NOMO-1 treated with dmso at 0.1 percent for 144 hours (cell line): ENCODE data around the gene ZIC5.
"Not testable (repeated sequence)": the region's sequence is repeated elsewhere in the genome, so short reads cannot be mapped to it uniquely, and the experiment has no call there.

Experiments used
- DNase-seq: peaks from one replicate; lab custom pipeline; 2025; ENCODE audit not compliant: unreplicated experiment; lab: John Stamatoyannopoulos, UW

ZIC5 gene

DNA sequence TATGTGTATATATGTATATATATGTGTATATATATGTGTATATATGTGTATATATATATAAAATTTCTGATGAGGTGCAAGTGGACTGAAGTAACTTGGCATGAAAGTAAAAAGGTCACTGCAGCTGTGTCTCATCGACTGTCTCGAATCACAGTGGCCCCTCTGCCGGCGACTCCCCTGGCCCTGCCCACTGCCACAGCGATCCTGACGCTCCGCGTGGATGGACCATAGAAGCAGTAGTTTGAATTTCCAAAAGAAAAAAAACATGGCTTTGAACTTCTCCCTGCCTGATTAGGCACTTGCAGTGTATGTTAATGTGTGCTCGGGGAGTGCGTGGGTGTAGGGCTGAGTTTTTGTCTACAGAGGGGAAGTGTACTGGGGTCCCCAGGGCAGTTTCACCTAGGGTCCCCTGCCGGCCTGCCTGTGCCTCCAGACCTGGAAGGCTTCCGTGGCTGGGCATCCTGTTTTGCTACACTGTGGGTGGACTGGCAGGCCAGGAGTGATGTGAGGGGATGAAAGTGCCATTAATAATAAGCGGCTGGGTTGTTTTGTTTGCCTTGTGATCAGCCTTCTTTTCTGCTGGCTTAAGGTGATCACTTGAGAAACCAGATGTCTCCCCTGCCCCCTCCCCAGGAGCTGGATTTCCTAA, 10.8 kb downstream of the ZIC5 start:
- no peak for DNase-seq

DNA sequence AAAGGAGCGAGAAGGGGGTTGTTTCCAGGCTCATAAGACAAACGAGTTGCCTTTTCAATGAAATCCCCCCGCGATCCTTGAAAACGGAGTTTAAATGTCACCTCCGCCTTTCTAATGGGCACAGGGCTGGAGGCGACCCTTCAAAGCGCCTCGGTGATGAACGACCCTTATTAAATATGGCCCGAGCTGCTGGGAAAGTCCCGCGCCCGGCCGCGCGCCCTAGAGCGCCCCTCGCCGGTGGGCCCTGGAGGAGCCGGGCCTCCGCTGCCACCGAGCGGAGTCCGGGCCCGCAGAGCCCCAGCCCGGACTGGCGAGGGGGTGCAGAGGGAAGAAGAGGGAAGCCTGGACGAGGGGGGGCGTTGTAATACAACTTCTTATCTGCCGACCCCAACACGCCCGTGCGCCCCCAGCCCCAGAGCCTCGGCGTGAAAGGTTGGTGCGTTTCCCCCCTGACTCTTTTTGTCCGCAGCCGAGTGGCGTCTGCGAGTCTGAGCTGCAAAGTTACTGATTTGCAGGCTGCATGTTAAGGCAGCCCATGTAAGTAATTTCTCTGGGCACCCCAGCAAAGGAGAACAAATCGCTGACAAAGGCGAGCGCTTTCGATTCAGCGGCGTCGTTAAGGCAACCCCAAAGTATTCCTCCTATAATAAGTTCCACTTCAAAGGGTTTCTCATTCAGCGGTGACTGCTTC, 11.9 kb downstream of the ZIC5 start:
- no peak for DNase-seq

DNA sequence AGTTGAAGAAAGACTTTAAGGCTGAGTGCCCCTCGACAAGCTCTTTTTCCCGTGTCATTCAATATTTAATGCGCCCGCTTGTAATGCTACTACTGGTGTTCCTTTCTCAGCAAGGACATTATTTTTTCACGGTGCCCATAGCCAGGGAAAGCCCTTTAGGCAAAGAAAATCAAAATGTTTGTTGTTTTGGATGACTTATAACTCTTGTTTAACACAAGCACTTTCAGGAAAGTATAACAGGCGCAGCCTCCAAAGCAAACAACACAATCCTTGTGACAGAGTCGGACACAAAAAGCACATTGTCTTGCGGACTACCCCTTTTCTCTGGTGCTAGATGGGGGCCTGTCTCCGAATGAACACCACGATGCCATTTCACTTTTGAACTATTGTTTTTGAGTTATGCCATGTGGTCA, 12.4 kb downstream of the ZIC5 start:
- DNase-seq = no peak

DNA sequence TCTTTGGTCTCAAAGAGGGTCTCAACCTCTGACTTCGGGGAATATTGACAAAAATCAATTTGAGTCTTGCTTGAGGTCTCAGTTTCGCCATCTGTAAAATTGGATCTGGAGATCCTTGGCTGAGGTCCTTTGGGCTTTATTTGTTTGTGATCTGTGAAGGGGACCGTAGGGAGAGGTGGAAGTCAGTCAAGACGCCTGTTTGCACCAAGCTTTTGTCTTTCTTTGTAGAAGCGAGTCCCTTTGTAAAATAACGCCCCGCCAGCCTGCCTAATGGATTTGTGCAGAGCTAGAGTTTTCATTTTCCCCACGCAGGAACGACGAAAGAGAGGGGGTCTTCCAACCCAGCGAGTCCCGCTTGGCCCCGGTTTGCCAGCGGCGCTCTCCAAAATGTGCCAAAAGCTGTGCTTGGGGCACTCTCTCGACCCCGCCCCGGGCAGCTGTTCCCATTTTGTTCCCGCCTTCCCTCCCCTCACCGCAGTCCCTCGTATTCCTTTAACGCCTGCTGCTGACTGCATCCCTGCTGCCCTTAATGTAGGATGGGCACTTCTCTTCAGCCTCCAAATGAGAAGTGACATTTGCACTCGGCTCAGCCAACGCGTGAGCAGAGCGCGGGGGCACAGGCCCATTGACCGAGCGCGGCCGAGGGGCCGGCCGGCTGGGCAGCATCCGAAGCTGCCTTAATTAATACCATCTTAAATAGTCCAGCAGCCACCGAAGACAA, 13.0 kb downstream of the ZIC5 start:
- no peak for DNase-seq

DNA sequence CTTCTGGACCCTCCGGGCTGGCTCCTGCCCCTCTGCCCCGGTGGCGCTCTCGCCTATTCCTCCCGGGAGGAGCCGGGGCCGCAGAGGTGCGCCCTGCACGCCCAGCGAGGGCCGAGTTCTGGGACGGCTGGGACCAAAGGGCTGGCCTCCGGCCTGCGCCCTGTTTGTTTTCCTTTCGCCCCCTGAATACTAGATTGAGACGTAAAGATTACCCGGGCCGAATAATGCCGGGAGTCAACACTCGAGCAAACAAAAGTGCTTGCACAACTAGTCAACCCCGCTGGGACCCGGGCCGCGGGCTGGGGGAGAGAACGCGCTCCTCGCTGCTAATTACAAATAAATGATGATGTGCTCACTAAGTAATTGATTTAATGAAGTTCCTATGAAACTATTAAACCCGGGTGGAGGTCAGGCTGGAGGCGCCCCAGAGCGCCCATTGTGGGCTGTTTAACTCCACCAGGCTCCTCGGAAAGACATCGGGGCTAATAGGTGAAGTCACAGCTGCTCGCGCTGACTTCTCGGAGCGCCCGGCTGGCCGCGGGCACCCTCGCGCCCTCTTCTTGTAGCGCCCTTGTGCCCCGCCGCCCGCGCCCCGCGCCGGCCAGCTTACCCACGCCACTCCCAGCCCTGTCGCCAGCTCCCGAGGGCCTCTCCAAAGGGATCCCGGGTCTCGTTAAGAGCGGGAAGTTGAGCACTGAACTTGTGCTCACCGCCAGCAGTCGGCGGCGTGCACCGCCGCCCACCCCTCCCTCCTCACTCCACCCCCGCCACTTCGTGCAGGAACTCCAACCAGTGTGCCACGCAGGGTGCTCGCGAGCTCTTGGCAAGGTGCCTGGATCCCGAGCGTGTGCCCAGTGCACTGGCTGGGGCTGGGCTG, 14.9 kb downstream of the ZIC5 start:
- no peak for DNase-seq

DNA sequence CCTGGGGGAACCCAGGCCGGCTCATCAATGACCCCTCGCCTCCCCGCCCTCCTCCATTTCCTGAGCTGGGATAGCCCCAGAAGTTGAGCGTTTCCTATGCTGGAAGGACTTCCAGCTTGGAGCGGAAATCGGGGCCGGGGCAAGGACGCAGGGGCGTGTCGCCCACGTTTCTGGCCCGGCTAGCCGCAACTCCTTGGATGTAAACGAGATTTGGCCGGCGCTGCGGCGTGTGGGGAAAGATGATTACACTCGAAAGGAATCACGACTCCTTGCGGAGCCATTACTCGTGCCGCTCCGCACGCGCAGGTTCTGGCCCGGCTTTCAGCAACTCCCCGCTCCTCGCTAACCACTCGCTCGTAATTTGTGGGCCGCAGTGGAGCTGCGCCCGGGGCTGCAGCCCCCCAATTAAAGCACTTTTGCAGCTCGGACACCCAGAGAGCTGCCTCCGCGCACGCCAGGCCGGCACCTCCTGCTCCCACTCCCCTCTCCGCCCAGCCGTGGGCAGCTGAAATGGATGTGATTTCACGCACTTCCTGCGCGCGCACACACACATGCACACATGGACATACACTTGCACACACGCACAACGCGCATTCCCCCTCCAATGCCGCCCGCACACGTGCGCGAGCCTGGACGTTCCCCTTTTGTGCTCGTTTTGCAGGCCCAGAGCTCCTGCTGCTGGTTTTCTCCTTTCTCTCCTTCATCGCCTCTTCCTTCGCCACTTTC, 15.7 kb downstream of the ZIC5 start:
- DNase-seq = no peak

DNA sequence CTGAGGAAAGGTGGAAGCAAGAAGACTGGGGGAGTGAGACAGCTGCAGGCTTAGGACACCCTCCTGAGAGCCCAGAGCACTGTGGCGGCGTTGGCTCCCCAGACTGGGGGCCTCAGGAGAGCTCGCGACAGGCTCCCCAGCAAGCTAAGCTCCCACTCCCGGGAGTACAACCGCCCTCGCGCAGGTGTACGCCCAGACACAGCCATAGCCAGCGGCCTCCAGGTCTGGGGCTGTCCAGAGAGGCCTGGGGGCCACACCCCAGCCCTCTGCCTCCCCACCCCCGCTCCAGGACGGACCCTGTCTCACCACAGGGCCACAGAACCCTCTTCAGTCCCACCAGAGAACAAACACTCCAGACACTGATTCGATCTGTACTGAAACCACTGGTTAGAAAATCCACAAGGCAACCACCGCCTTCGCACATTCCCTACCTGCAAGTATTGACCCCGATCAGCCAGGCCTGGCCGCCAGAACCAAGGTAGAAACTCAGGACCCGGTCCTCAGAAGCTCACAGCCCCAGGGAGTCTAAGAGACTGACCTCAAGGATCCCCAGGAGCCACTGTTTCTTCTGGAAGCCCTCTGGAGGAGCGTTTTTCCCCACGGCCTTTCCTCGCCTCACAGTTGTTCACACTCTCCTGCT, 16.3 kb downstream of the ZIC5 start:
- no peak for DNase-seq

DNA sequence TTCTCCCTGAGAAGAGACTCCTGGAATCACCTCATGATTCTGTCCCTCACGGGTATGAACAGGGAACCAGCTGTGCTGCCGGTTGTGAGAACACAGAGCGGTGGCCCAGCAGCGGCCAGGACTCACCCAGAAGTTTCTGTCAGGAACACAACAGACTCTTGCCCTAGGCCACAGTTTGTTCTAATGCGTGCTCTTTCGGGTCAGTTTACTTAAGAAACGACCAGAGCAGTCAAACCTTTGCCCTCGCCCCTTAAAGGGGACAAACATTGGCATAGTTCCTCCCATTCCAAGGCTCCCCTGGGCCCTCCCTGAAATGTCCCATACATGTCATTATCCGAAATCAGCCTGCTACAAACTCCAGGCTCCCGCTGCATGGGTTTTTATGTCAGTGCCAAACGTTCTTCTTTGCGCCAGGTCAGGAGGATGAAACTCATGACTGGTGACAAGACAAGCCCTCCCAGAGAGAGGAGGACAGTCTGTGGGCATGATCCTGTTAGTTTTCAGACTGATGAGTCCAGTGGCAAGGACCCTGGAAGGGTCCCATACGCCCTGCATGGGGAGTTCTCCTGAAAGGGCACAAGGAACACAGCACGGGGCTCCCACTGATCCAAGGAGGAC, 18.3 kb downstream of the ZIC5 start:
- no peak for DNase-seq

DNA sequence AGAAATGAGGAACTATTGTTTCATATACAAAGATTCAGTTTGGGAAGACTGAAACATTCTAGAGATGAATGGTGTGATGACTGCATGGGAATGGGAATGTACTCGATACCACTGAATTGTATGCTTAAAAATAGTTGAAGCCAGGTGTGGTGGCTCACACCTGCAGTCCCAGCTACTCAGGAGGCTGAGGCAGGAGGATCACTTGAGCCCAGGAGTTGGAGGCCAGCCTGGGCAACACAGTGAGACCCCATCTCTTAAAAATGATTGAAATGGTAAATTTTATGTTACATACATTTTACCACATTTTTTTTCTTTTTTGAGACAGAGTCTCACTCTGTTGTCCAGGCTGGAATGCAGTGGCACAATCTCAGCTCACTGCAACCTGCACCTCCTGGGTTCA, 19.9 kb downstream of the ZIC5 start:
- DNase-seq = not testable (repeated sequence)

DNA sequence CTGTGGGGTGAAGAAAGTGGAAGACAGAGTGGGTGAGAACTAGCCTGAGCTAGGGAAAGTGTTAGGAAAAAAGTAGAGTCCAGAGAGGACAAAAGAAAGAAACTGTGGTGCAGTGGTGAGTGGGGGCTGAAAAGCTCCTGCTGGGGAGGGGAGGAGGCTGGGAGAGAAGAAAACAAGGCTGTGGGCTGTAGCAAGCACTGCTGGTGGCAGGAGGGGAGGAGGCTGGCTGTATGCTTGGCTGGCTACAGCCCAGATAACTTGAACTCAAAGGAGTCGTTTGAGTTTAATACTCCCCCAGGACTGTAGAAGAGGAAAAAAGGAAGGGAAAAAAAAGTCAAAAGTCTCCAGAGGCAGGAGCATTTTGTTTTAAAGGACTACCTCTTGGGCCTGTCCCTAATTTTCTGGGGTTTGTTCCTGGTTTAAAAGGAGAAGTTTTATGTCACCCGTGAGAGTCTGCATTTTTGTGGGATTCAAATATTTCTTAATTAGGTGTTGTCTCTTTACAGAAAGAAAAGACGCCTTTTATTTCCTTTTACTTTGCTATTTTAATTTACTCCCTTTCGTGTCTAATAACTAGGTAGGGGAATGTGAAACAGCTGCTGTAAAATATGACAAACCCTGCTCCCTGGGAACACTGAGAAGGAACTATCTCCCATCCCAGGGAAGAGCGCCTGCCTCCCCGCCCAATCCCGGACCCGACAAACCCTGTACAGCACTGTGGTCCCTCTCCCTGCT, 21.7 kb downstream of the ZIC5 start:
- no peak for DNase-seq

DNA sequence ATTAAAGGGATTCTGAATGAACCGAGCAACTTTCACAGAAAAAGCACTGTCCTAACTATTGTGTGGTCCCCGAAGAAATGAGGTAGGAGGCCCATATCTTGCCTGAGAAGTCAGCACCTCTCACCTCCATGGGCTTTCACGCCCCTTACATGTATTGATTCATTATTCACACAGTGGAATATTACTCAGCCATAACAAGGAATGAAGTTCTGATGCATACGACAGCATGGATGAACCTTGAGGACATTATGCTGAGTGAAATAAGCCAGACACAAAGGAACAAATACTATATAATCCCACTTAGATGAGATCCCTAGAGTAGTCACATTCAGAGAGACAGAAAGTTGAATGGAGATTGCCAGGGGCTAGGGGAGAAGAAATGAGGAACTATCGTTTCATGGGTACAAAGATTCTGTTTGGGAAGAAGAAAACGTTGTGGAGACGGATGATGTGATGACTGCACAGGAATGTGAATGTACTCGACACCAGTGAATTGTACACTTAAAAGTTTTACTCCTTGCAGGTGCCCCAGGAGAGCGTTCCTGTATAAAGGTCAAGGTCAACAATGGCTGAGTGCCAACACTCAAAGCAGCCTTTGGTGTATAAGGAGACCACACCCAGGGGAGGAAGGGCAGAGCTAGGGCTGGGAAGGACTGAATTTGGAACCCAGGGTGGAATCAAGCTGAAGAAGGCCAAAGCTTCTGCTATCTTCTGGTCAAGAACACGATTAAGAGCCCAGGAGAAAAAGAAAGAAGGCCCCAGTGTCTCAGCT, 22.5 kb downstream of the ZIC5 start:
- DNase-seq = no peak

DNA sequence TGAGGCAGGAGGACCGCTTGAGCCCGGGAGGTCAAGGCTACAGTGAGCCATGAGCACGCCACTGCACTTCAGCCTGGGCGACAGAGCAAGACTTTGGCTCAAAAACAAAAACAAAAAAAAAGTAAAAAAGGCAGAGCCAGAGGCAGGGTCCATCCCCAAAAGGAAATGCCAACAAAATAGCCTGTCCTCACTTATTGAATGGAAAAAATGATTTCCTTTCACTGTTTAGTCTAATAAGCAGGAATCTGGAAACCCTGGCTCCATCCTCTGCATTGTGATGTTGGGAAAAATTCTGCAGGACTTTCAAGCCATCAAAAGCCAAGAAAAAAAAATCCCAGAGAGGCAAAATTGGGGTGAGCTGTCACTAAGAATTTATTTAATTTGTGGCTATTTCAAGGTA, 23.2 kb downstream of the ZIC5 start:
- DNase-seq = no peak

DNA sequence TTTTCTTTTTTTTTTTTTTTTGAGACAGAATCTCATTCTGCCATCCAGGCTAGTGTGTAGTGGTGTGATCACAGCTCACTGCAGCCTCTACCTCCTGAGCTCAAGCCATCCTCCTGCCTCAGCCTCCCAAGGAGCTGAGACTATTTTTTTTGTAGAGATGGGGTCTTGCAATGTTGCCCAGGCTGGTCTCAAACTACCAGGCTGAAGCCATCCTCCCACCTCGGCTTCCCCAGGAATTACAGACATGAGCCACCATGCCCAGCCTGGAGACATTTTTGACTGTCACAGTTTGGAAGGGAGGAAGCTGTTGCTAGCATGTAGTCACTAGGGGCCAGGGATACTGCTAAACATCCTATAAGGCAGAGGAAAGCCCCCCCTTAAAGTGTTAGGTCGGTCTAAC, 23.9 kb downstream of the ZIC5 start:
- DNase-seq = no peak

DNA sequence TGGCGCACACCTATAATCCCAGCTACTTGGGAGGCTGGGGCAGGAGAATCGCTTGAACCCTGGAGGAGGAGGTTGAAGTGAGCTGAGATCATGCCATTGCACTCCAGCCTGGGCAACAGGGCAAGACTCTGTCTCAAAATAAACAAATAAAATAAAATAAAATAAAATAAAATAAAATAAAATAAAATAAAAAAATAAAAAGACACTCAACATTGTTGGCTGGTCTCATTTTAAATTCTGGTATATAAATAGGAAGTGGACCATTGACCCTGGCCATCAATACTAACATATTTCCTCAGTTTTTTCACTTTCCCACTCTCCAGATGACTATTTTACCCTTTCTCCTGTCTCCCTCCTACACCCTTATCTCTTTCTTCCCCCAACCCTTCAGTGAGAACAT, 26.1 kb downstream of the ZIC5 start:
- not testable (repeated sequence) for DNase-seq

DNA sequence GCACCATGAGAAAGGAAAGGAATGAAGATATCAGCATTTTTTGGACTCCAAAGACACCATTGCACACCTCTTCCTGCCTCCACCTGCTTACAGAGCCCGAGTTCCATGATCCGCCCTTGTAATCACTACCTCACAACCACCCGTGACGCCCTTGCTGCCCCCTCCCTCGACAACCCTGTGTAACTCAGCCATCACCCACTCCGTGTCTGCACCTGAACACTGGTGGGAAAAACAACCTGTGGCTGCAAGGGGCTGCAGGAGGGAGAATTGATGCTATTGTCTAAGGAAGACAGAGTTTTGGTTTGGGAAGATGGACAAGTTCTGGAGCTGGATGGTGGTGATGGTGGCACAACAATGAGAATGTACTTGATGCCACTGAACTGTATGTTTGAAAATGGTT, 27.0 kb downstream of the ZIC5 start:
- no peak for DNase-seq

DNA sequence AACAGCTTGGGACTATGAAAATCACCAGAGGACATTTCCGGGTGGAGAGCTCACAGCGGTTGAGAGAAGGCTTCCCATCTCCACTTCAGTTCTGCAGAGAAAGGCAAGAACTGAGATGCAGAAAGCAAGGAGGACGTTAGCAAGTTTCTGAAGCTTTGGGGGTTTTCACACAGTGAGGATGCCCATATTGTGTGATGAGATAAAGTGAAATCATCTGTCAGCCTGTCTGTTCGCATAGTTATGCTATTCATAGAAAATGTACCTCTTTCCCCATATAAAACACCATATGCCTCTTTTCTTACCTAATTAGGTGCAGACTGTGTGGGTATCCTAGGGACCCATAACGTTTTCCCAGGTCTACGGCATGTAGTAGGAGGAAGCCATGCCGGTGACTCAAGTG, 27.5 kb downstream of the ZIC5 start:
- DNase-seq = no peak

DNA sequence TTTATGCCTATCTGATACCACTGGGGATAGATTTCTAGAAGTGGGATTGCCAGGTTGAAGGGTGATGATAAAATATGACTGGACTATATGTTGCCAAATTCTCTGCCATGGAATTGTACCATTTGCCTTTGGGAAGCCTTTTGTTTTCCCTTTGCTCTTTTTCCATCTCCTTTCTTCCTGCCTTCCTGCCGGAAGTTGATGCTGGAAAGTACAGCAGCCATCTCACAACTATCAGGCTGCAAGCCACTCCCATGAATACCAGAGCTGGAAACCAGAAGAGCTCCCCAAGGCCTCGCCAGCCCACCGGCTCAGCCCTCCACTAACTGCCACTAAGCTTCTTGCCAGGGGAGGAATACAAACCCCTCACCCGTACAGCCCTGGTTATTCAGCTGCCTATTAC, 29.7 kb downstream of the ZIC5 start:
- no peak for DNase-seq

DNA sequence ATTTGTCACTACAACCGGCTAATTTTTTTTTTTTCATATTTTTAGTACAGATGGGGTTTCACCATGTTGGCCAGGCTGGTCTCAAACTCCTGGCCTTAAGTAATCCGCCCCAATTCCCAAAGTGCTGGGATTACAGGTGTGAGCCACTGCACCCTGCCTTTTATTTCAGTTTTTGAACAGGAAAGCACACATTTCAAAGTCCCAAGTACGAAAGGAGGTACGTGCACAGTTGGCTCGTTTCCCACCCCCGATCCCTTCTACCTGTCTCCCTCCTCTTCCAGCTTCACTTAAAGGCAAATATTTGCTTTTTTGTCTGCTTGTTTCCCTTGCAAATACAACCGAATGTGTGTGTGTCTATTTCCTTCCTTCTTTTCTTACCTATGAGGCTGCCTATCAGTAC, 30.5 kb downstream of the ZIC5 start:
- DNase-seq = no peak
